GM06990 (cell line): Measurements from ENCODE around the gene HAO1.
"Not testable (repeated sequence)": the region's sequence is repeated elsewhere in the genome, so short reads cannot be mapped to it uniquely, and the experiment has no call there.

ENCODE experiments used
- DNase-seq: peaks from one replicate; pipeline ENCODE4 v3.0.0-alpha.2; 2011; ENCODE audit not compliant: insufficient read length; ENCODE audit errors: extremely low read depth
- H3K27me3 ChIP-seq: replicated peaks from 2 replicates; pipeline ENCODE4 v1.6.0; 2011; ENCODE audit warnings: low read length; ENCODE audit not compliant: control insufficient read depth, insufficient read depth
- H3K36me3 ChIP-seq: 2 replicates; pipeline ENCODE4 v1.5.1; 2011; ENCODE audit warnings: low read length; ENCODE audit not compliant: control insufficient read depth, insufficient read depth
- H3K4me3 ChIP-seq: replicated peaks from 2 replicates; pipeline ENCODE4 v1.5.1; 2011; ENCODE audit warnings: low read depth, mild to moderate bottlenecking, control low read depth, low read length
- CTCF ChIP-seq: IDR thresholded peaks from 2 replicates; pipeline ENCODE4 v1.5.1; 2011; ENCODE audit warnings: low read length, control low read depth, mild to moderate bottlenecking, inconsistent platforms; ENCODE audit not compliant: insufficient read depth, poor library complexity, severe bottlenecking

The HAO1 gene

DNA sequence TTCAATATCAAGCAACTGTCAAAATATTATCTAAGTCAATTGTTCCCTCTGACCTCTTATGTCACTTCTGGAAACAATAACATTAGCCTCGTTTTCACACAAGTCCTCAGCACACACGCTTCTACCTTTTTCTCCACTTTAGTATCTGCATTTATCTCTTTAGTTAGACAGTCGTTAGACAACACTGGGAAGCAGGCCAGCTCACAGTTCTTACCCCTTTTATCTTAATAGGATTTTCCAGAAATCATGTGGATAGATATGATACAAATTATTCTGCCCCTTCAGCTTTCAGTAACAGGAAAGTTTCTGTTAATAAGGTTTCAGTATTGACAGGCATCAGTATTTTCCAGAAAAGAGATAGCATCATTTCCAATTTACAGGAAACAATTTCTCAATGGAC, 25.9 kb upstream of the HAO1 start:
- DNase-seq: no peak
- Histone ChIP-seq H3K27me3 (no peaks in the 10 kb centered on the region), H3K36me3 (no peaks in the 10 kb centered on the region), H3K4me3 (no peak overlapping the region)
- no peak for TF ChIP-seq CTCF

DNA sequence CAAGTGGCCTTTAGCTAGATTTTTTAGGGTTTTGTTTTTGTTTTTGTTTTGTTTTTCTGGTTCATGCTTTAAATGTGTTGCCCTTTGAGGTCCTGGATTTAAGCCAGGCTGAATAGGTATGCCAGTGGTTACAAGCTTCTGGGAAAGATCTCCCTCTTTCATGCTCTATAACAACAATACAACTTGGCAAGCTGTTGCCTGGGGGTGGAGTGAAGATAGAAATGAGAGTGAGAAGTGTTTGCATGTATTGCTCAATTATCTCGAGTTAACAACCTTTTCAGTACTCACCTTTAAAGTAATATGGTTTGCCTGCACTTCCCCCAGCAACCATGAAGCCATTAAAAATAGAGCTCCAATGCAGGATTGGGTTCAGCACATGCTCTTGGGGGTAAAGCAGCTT, 19.2 kb upstream of the HAO1 start:
- no peak for TF ChIP-seq CTCF
- no peak for DNase-seq
- no peak overlapping the region for H3K4me3 ChIP-seq
- H3K36me3 ChIP-seq: no peaks in the 10 kb centered on the region
- H3K27me3 ChIP-seq: no peaks in the 10 kb centered on the region

DNA sequence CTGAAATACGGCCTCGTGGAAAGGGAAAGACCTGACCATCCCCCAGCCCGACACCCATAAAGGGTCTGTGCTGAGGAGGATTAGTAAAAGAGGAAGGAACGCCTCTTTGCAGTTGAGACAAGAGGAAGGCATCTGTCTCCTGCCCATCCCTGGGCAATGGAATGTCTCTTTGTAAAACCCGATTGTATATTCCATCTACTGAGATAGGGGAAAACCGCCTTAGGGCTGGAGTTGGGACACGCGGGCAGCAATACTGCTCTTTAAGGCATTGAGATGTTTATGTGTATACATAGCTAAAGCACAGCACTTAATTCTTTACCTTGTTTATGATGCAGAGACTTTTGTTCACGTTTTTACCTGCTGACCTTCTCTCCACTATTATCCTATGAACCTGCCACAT, 16.3 kb upstream of the HAO1 start:
- H3K4me3 ChIP-seq, DNase-seq, H3K36me3 ChIP-seq, H3K27me3 ChIP-seq: not testable (repeated sequence)

DNA sequence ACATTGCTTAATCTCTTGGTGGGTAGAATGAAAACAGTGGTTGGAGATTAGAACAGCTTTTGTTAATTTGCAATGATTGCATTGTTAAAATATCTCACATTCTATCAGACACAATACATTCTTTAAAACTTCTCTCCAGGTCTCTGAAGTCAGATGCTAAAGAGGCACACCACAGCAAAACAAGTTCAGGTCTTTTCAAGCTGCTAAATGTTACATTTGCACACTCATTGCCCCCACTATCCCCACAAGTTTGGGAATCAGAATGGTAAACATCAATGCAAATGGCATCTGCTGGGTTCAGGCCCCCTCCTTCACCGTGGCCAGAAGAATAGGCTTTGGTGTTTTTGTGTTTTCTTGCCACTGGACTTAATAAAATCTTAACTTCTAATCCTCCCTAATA, 10.1 kb upstream of the HAO1 start:
- no peak for DNase-seq
- H3K36me3 ChIP-seq: no peaks in the 10 kb centered on the region
- no peak overlapping the region for H3K4me3 ChIP-seq
- no peak for TF ChIP-seq CTCF
- H3K27me3 ChIP-seq: no peaks in the 10 kb centered on the region

- DNase-seq: no peak
These were observed 3.6 kb upstream of the HAO1 start for GRCh38 chr20:7943891-7944290.

GRCh38 chr20:7939663-7940062, 595 bp downstream of the HAO1 start:
- no peak for DNase-seq
- H3K4me3 ChIP-seq: no peak overlapping the region
- TF ChIP-seq CTCF: no peak
- H3K36me3 ChIP-seq: no peaks in the 10 kb centered on the region
- H3K27me3 ChIP-seq: no peaks in the 10 kb centered on the region

More at GRCh38 chr20:7943891-7944290, 3.6 kb upstream of the HAO1 start:
- Histone ChIP-seq H3K4me3 (no peak overlapping the region), H3K36me3 (no peaks in the 10 kb centered on the region), H3K27me3 (no peaks in the 10 kb centered on the region)
- no peak for TF ChIP-seq CTCF
